Hepatocyte (in vitro differentiated cells): Measurements from ENCODE around the gene TYROBP.

Experiments used
- EZH2 ChIP-seq: fragments of 200-600 bp; sonication (generic); IDR thresholded peaks from 2 replicates; pipeline ENCODE4 v1.6.1; 2016; ENCODE audit warnings: antibody characterized with exemption, mild to moderate bottlenecking, borderline replicate concordance
- TF ChIP-seq, protein P1 (sequence below): fragments of 200-600 bp; sonication (generic); IDR thresholded peaks from 2 replicates; pipeline ENCODE4 v1.5.1; 2016; ENCODE audit warnings: antibody characterized with exemption, mild to moderate bottlenecking; ENCODE audit not compliant: poor library complexity

DNA sequence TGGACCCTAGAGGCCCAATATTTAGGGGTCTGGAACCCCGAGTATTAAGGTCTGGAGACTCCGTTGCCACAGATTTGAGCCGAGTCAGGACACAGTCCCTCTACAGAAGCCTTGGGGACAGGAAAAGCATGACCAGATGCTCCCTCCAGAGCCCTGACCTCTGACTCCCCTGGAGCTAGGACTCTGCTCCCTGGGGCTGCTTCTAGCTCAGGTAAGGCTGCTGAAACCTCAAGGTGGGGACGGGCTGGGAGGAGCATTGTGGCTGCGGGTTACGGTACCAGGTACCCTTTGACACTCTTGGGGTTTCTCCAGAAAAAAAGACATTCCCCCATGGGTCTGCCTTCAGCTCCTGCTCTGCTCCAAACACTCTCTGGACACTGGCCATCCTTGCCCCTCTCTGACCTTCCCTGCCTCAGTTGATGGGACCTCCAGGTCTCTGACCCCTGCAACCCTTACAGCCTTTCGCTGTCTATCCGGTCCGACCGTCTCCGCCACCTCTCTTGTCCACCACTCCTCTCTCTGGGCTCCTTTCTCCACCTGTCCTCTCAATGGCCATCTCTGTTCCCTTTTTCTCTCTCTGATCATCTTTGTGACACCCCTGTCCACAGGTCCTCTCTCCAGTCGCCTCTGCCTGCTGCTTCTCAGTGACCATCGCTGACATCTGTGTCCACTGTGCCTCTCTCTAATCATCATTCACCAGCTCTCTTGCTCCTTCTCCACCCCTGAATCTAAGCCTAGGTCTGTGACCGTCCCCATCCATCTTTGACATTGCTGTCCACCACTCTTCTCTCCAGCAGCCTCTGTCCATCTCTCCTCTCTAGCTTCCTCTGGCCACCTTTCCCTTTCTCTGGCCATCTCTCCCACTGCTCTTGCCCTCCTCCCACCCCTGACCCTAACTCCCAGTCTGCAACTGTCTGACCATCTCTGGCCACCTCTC lies 29.5 kb upstream of the TYROBP start:
- TF ChIP-seq, protein P1, sequence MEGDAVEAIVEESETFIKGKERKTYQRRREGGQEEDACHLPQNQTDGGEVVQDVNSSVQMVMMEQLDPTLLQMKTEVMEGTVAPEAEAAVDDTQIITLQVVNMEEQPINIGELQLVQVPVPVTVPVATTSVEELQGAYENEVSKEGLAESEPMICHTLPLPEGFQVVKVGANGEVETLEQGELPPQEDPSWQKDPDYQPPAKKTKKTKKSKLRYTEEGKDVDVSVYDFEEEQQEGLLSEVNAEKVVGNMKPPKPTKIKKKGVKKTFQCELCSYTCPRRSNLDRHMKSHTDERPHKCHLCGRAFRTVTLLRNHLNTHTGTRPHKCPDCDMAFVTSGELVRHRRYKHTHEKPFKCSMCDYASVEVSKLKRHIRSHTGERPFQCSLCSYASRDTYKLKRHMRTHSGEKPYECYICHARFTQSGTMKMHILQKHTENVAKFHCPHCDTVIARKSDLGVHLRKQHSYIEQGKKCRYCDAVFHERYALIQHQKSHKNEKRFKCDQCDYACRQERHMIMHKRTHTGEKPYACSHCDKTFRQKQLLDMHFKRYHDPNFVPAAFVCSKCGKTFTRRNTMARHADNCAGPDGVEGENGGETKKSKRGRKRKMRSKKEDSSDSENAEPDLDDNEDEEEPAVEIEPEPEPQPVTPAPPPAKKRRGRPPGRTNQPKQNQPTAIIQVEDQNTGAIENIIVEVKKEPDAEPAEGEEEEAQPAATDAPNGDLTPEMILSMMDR: no peak
- no peak for TF ChIP-seq EZH2
